ENCODE data around the gene COTL1.

Gene COTL1

GRCh38 chr16:84630446-84631152, 12.7 kb upstream of the COTL1 start:
- H3K27me3 ChIP-seq (ENCODE audit: low read length) = no peaks in the 10 kb centered on the region
- no peak overlapping the region for H3K4me2 ChIP-seq (ENCODE audit: low read depth, low read length, poor library complexity, severe bottlenecking)
- H3K36me3 ChIP-seq (ENCODE audit: low read length) = no peaks in the 10 kb centered on the region
- H4K20me1 ChIP-seq (ENCODE audit: low read depth, low read length) = no peaks in the 10 kb centered on the region
- peaks cover 3% of the 10 kb centered on the region; the same call in 1 of the 2 replicates for H3F3A ChIP-seq (ENCODE audit: insufficient read depth)
- no peak overlapping the region for H3K4me3 ChIP-seq (ENCODE audit: insufficient read depth, low read length, poor library complexity, severe bottlenecking)
- H2AFZ ChIP-seq (ENCODE audit: low read depth, low read length, severe bottlenecking) = no peak overlapping the region
- H3K79me2 ChIP-seq (ENCODE audit: insufficient read depth, low read length) = no peaks in the 10 kb centered on the region
- no peak overlapping the region for H3K9ac ChIP-seq (ENCODE audit: low read length)
- TF ChIP-seq EZH2phosphoT487 (conservative IDR thresholded peaks at IDR 0.05; ENCODE audit: low read length) = no peak
- TF ChIP-seq CTCF (IDR thresholded peaks at IDR 0.05; ENCODE audit: insufficient read depth, low read length, poor library complexity, severe bottlenecking) = no peak
- H3K27ac ChIP-seq (ENCODE audit: low read depth, low read length) = no peak overlapping the region
- no peaks in the 10 kb centered on the region for H3K9me2 ChIP-seq (replicated peaks; ENCODE audit: insufficient read depth, low read length)
- H3K9me3 ChIP-seq (ENCODE audit: insufficient read depth, low read length) = no peaks in the 10 kb centered on the region

GRCh38 chr16:84630009-84630408, 12.1 kb upstream of the COTL1 start:
- no peak overlapping the region for H2AFZ ChIP-seq (ENCODE audit: low read depth, low read length, severe bottlenecking)
- peaks cover 3% of the 10 kb centered on the region; the same call in 1 of the 2 replicates for H3F3A ChIP-seq (ENCODE audit: insufficient read depth)
- no peaks in the 10 kb centered on the region for H3K9me3 ChIP-seq (ENCODE audit: insufficient read depth, low read length)
- TF ChIP-seq CTCF (IDR thresholded peaks at IDR 0.05; ENCODE audit: insufficient read depth, low read length, poor library complexity, severe bottlenecking) (no peak), EZH2phosphoT487 (conservative IDR thresholded peaks at IDR 0.05; ENCODE audit: low read length) (no peak)
- H3K27ac ChIP-seq (ENCODE audit: low read depth, low read length) = no peak overlapping the region
- H3K4me2 ChIP-seq (ENCODE audit: low read depth, low read length, poor library complexity, severe bottlenecking) = no peak overlapping the region
- H3K4me3 ChIP-seq (ENCODE audit: insufficient read depth, low read length, poor library complexity, severe bottlenecking) = no peak overlapping the region
- H3K9ac ChIP-seq (ENCODE audit: low read length) = no peak overlapping the region
- H3K36me3 ChIP-seq (ENCODE audit: low read length) = no peaks in the 10 kb centered on the region
- H3K79me2 ChIP-seq (ENCODE audit: insufficient read depth, low read length) = no peaks in the 10 kb centered on the region
- H3K9me2 ChIP-seq (replicated peaks; ENCODE audit: insufficient read depth, low read length) = no peaks in the 10 kb centered on the region
- H4K20me1 ChIP-seq (ENCODE audit: low read depth, low read length) = no peaks in the 10 kb centered on the region
- no peaks in the 10 kb centered on the region for H3K27me3 ChIP-seq (ENCODE audit: low read length)

GRCh38 chr16:84629580-84629979, 11.7 kb upstream of the COTL1 start:
- Histone ChIP-seq H3F3A (ENCODE audit: insufficient read depth) (peaks cover 3% of the 10 kb centered on the region; the same call in 1 of the 2 replicates), H3K9ac (ENCODE audit: low read length) (no peak overlapping the region), H3K4me3 (ENCODE audit: insufficient read depth, low read length, poor library complexity, severe bottlenecking) (no peak overlapping the region), H3K4me2 (ENCODE audit: low read depth, low read length, poor library complexity, severe bottlenecking) (no peak overlapping the region), H3K9me2 (replicated peaks; ENCODE audit: insufficient read depth, low read length) (no peaks in the 10 kb centered on the region), H2AFZ (ENCODE audit: low read depth, low read length, severe bottlenecking) (no peak overlapping the region), H3K27ac (ENCODE audit: low read depth, low read length) (no peak overlapping the region), H3K36me3 (ENCODE audit: low read length) (no peaks in the 10 kb centered on the region), H3K27me3 (ENCODE audit: low read length) (no peaks in the 10 kb centered on the region), H3K9me3 (ENCODE audit: insufficient read depth, low read length) (no peaks in the 10 kb centered on the region), H4K20me1 (ENCODE audit: low read depth, low read length) (no peaks in the 10 kb centered on the region), H3K79me2 (ENCODE audit: insufficient read depth, low read length) (no peaks in the 10 kb centered on the region)
- no peak for TF ChIP-seq EZH2phosphoT487 (conservative IDR thresholded peaks at IDR 0.05; ENCODE audit: low read length)
- TF ChIP-seq CTCF (IDR thresholded peaks at IDR 0.05; ENCODE audit: insufficient read depth, low read length, poor library complexity, severe bottlenecking) = no peak
